HG02885 (cell line): ENCODE measurements around the gene LGALS7.

Experiments
- ATAC-seq: cut with Tn5 transposase; IDR thresholded peaks from one replicate; pipeline ENCODE4 v1.9.1; 2021; ENCODE audit warnings: mild to moderate bottlenecking; ENCODE audit not compliant: unreplicated experiment, poor library complexity

Gene LGALS7

GRCh38 chr19:38742296-38742695 lies 31.0 kb downstream of the LGALS7 start:
- no peak for ATAC-seq

GRCh38 chr19:38741670-38742069 lies 31.6 kb downstream of the LGALS7 start:
- no peak for ATAC-seq

- ATAC-seq, result no peak
Observed at GRCh38 chr19:38740932-38741331, 32.4 kb downstream of the LGALS7 start.

- no peak for ATAC-seq
Observed at GRCh38 chr19:38740257-38740592, 33.1 kb downstream of the LGALS7 start.

GRCh38 chr19:38739440-38740256 lies 33.7 kb downstream of the LGALS7 start:
- no peak for ATAC-seq

GRCh38 chr19:38737921-38738737 lies 35.2 kb downstream of the LGALS7 start:
- no peak for ATAC-seq

- ATAC-seq, result no peak
Observed at GRCh38 chr19:38737281-38737865, 35.9 kb downstream of the LGALS7 start.

GRCh38 chr19:38736413-38737280 lies 36.7 kb downstream of the LGALS7 start:
- ATAC-seq, result no peak

GRCh38 chr19:38736036-38736412 lies 37.3 kb downstream of the LGALS7 start:
- ATAC-seq, result peak; percentile 43

- ATAC-seq, result peak; percentile 41
Observed at GRCh38 chr19:38735257-38735686, 38.0 kb downstream of the LGALS7 start.

GRCh38 chr19:38734426-38735256 lies 38.7 kb downstream of the LGALS7 start:
- ATAC-seq, result no peak

- ATAC-seq, result no peak
Observed at GRCh38 chr19:38734176-38734425, 39.2 kb downstream of the LGALS7 start.

- no peak for ATAC-seq
Observed at GRCh38 chr19:38733493-38734175, 39.7 kb downstream of the LGALS7 start.

GRCh38 chr19:38733241-38733492 lies 40.1 kb downstream of the LGALS7 start:
- no peak for ATAC-seq

GRCh38 chr19:38731654-38732301 lies 41.5 kb downstream of the LGALS7 start:
- ATAC-seq, result no peak

- no peak for ATAC-seq
Observed at GRCh38 chr19:38730731-38731589, 42.4 kb downstream of the LGALS7 start.

GRCh38 chr19:38730470-38730730 lies 42.9 kb downstream of the LGALS7 start:
- no peak for ATAC-seq
